Mesenchymal stem cell (in vitro differentiated cells and primary cell): ENCODE results near the gene CLCNKB.

Source experiments
- DNase-seq: peaks from one replicate; pipeline ENCODE4 v3.0.0-alpha.2; 2013
- H2AFZ ChIP-seq: one replicate; pipeline ENCODE4 v1.6.1; 2013; ENCODE audit warnings: low read depth, mild to moderate bottlenecking, control low read depth, inconsistent platforms, low read length, moderate library complexity
- H2AK5ac ChIP-seq: 2 replicates; pipeline ENCODE4 v1.6.1; 2013; ENCODE audit warnings: low read length, moderate library complexity, mild to moderate bottlenecking, inconsistent platforms; ENCODE audit not compliant: severe bottlenecking
- H2BK120ac ChIP-seq: one replicate; pipeline ENCODE4 v1.6.1; 2013; ENCODE audit warnings: low read depth, mild to moderate bottlenecking, inconsistent platforms, low read length, moderate library complexity
- H2BK12ac ChIP-seq, 2 experiments: one replicate each; pipeline ENCODE4 v1.6.1; 2013; ENCODE audit warnings: inconsistent platforms in 2 of 2, low read length in 2 of 2, mild to moderate bottlenecking in 2 of 2, moderate library complexity in 2 of 2, control low read depth in 1 of 2
- H2BK15ac ChIP-seq: one replicate; pipeline ENCODE4 v1.6.1; 2013; ENCODE audit warnings: mild to moderate bottlenecking, low read depth, inconsistent platforms; ENCODE audit not compliant: poor library complexity, severe bottlenecking
- H2BK5ac ChIP-seq: 2 replicates; pipeline ENCODE4 v1.6.1; 2013; ENCODE audit warnings: low read depth, mild to moderate bottlenecking, low read length, control low read depth, inconsistent platforms; ENCODE audit not compliant: poor library complexity, severe bottlenecking
- H3K14ac ChIP-seq, 2 experiments: one replicate each; pipeline ENCODE4 v1.6.1; 2013; ENCODE audit warnings: inconsistent platforms in 2 of 2, low read length in 2 of 2, control low read depth in 1 of 2, mild to moderate bottlenecking in 1 of 2, moderate library complexity in 1 of 2
- H3K18ac ChIP-seq, 2 experiments: one replicate each; pipeline ENCODE4 v1.6.1; 2013; ENCODE audit warnings: inconsistent platforms in 2 of 2, low read length in 2 of 2, control low read depth in 1 of 2, low read depth in 1 of 2, mild to moderate bottlenecking in 1 of 2
- H3K23ac ChIP-seq, 2 experiments: one replicate each; pipeline ENCODE4 v1.6.1; 2013; ENCODE audit warnings: inconsistent platforms in 2 of 2, low read length in 2 of 2, mild to moderate bottlenecking in 2 of 2, moderate library complexity in 2 of 2, control low read depth in 1 of 2
- H3K27ac ChIP-seq: 2 replicates; pipeline ENCODE4 v1.5.1; 2013; ENCODE audit warnings: mild to moderate bottlenecking, moderate library complexity, low read length, control low read depth, inconsistent platforms; ENCODE audit not compliant: poor library complexity, severe bottlenecking
- H3K27me3 ChIP-seq, 2 experiments: 2 replicates each; pipeline versions ENCODE4 v1.6.1 to v1.7.0; 2013; ENCODE audit warnings: low read length in 2 of 2, mild to moderate bottlenecking in 2 of 2, moderate library complexity in 2 of 2, control low read depth in 1 of 2, inconsistent platforms in 1 of 2; ENCODE audit not compliant: control insufficient read depth in 1 of 2, insufficient read depth in 1 of 2
- H3K36me3 ChIP-seq, 2 experiments: 2 replicates each; pipeline versions ENCODE4 v1.6.1 to v1.7.0; 2013; ENCODE audit warnings: low read length in 2 of 2, control low read depth in 1 of 2, inconsistent platforms in 1 of 2, low read depth in 1 of 2, mild to moderate bottlenecking in 1 of 2; ENCODE audit not compliant: insufficient read depth in 2 of 2, control insufficient read depth in 1 of 2
- H3K4ac ChIP-seq, 2 experiments: one replicate each; pipeline ENCODE4 v1.6.1; 2013; ENCODE audit warnings: inconsistent platforms in 2 of 2, low read length in 2 of 2, mild to moderate bottlenecking in 2 of 2, moderate library complexity in 2 of 2, control low read depth in 1 of 2, low read depth in 1 of 2
- H3K4me1 ChIP-seq: 2 replicates; pipeline ENCODE4 v1.6.1; 2013; ENCODE audit warnings: low read depth, low read length, control low read depth; ENCODE audit not compliant: control insufficient read depth, insufficient read depth
- H3K4me2 ChIP-seq: 2 replicates; pipeline ENCODE4 v1.6.1; 2013; ENCODE audit warnings: low read length, mild to moderate bottlenecking, inconsistent platforms; ENCODE audit not compliant: poor library complexity, severe bottlenecking
- H3K4me3 ChIP-seq, 2 experiments: 2 replicates each; pipeline versions ENCODE4 v1.5.1 to v1.7.0; 2013; ENCODE audit warnings: low read length in 2 of 2, mild to moderate bottlenecking in 2 of 2, control low read depth in 1 of 2, low read depth in 1 of 2; ENCODE audit not compliant: insufficient read depth in 1 of 2
- H3K79me1 ChIP-seq: replicated peaks from 2 replicates; pipeline ENCODE4 v1.6.1; 2013; ENCODE audit warnings: mild to moderate bottlenecking, control low read depth, low read length, inconsistent platforms; ENCODE audit not compliant: poor library complexity, severe bottlenecking
- H3K9ac ChIP-seq: 2 replicates; pipeline ENCODE4 v1.7.0; 2013; ENCODE audit warnings: mild to moderate bottlenecking, low read length, moderate library complexity
- H3K9me3 ChIP-seq: 2 replicates; pipeline ENCODE4 v1.7.0; 2013; ENCODE audit warnings: mild to moderate bottlenecking, low read length; ENCODE audit not compliant: control insufficient read depth
- H4K8ac ChIP-seq: one replicate; pipeline ENCODE4 v1.6.1; 2013; ENCODE audit warnings: inconsistent platforms, mild to moderate bottlenecking, low read length, moderate library complexity
- H4K91ac ChIP-seq: one replicate; pipeline ENCODE4 v1.6.1; 2013; ENCODE audit warnings: mild to moderate bottlenecking, low read length, inconsistent platforms
- WGBS: methylation state at CpG from one replicate; pipeline ENCODE4 v1.1.7; 2013; ENCODE audit warnings: mixed read lengths; 5-methylcytosine and 5-hydroxymethylcytosine counted together

CLCNKB gene

DNA sequence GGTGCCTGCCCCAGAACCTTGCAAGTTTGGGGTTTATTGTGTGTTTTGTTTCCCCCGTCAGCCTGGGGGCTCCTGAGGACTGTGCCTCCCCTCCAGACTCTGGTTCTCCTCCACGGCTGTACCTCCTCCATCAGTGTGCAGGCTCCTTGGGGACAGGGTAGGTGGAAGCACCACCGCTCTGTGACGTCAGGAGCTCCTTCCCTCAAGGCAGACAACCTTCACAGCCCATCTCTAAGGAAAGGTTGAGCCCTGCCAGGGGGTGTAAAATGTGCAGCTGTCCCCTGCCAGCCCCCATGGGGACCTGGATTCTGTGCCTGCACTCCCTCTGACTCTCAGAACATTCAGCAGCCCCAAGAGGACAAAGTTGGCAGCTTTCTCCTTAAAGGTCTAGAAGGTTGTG, 25.3 kb upstream of the CLCNKB start:
- DNase-seq: no peak
- Histone ChIP-seq H2BK15ac (peak overlapping the region; percentile 12), H2BK120ac (peak overlapping the region; percentile 6), H3K36me3 (no peaks in the 10 kb centered on the region), H4K8ac (peak overlapping the region; percentile 67), H2AK5ac (no peak overlapping the region), H3K27me3 (no peaks in the 10 kb centered on the region), H3K4ac (peak overlapping the region; percentile 73 to 85), H4K91ac (peak overlapping the region; percentile 93), H3K79me1 (no peaks in the 10 kb centered on the region), H3K4me2 (no peak overlapping the region), H3K4me3 (peak overlapping the region in 1 of 2 experiments; percentile 76), H3K27ac (no peak overlapping the region), H3K14ac (no peak overlapping the region), H2BK5ac (no peak overlapping the region), H3K18ac (peak overlapping the region; percentile 78 to 94), H3K9ac (peak overlapping the region; percentile 86), H2BK12ac (peak overlapping the region; percentile 34 to 79), H3K9me3 (no peaks in the 10 kb centered on the region), H2AFZ (no peak overlapping the region), H3K4me1 (peaks cover 40% of the 10 kb centered on the region), H3K23ac (peak overlapping the region in 1 of 2 experiments; percentile 42)
- WGBS: 38% methylated on average over 4 of the region's 4 CpGs

DNA sequence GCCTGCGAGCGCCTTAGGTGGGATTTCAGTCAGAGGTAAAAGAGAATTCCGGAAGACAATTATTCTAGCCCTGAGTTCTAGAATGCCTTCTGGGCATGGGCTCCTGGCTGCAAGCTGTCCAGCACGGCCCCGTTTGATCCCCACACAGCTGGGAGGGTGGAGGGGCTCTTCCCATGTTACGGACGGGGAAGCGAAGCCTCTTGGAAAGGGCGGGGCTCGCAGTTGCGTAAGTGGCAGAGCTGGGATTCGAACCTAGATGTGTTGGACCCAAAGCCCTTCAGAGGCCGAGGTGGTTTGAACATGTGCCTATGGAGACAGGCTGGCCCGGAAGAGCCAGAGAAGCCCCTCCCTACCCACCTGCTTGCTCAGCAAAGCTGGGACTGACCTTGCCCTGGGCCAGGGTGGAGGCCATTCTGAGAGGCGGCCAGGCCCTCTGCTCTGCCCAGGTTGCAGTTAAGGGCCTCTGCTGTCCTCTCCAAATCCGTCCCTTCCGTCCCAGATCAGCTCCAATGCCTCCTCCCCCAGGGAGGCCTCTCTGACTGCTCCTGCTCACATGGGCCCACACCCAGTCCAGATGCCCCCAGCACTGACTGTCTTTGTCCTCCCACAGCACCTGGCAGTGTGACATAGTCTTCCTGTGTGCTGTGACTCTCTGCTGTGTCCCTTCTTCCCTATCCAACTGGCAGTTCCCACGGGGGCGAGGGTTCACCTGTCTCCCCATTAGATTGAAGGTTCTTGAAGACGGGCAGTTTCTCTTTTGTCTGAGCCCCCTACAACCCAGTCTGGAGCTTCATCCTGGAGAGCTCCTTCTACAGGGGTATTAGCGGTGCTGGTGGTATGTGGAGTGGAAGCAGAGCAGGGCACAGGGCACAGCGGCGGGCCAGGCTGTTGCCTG, 24.6 kb upstream of the CLCNKB start:
- Histone ChIP-seq H3K14ac (peak overlapping the region in 1 of 2 experiments; percentile 11), H4K8ac (peak overlapping the region; percentile 67), H2BK15ac (peak overlapping the region; percentile 55), H3K18ac (peak overlapping the region; percentile 78 to 80), H3K4me1 (peaks cover 37% of the 10 kb centered on the region), H3K27me3 (no peaks in the 10 kb centered on the region), H2BK120ac (peak overlapping the region; percentile 29), H3K9me3 (no peaks in the 10 kb centered on the region), H3K23ac (no peak overlapping the region), H2BK12ac (peak overlapping the region; percentile 40 to 81), H3K4ac (peak overlapping the region in 1 of 2 experiments; percentile 85), H3K36me3 (no peaks in the 10 kb centered on the region), H3K9ac (peak overlapping the region; percentile 86), H3K4me3 (peak overlapping the region in 1 of 2 experiments; percentile 76), H4K91ac (peak overlapping the region; percentile 93), H2BK5ac (no peak overlapping the region), H3K4me2 (no peak overlapping the region), H2AFZ (no peak overlapping the region), H3K79me1 (no peaks in the 10 kb centered on the region), H3K27ac (no peak overlapping the region), H2AK5ac (no peak overlapping the region)
- 93% methylated on average over 23 of the region's 23 CpGs for WGBS
- no peak for DNase-seq

DNA sequence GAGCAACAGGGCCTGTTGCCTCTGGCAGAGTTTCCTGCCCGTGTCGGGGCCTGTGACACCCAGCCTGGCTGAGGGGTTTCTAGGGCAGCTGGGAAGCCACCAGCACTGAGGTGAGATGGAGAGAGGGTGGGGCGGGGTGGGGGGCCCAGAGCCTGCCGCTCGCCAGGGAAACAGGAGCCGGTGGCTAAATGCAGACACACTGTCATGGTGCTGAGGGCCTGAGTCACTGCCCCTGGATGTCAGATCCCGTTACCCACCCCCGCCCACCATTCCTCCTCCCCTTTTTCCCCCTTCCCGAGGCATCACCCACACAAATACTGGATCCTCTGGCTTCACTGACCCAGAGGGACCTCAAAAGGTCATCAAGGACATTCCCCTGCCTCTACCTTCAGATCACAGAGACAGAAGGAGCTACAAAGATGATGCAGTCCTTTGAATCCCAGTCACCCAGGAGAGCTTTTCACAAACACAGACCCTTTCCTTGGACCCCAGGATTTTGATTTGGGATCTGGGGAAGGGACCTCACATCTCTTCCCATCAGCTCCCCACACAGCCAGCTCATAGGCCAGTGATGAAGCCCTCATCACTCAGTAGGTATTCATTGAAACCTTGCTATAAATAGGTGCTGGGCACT, 23.8 kb upstream of the CLCNKB start:
- H3K4ac ChIP-seq: no peak overlapping the region
- no peaks in the 10 kb centered on the region for H3K9me3 ChIP-seq
- H4K91ac ChIP-seq: no peak overlapping the region
- H2BK15ac ChIP-seq: no peak overlapping the region
- H3K4me2 ChIP-seq: no peak overlapping the region
- H3K4me3 ChIP-seq: no peak overlapping the region
- H3K27me3 ChIP-seq: peaks cover 0 to 1% of the 10 kb centered on the region in 2 experiments
- peaks cover 37% of the 10 kb centered on the region for H3K4me1 ChIP-seq
- H3K23ac ChIP-seq: no peak overlapping the region
- peak overlapping the region in 1 of 2 experiments; percentile 49 for H2BK12ac ChIP-seq
- peak overlapping the region in 1 of 2 experiments; percentile 11 for H3K14ac ChIP-seq
- no peak overlapping the region for H2AK5ac ChIP-seq
- H2AFZ ChIP-seq: no peak overlapping the region
- H2BK120ac ChIP-seq: peak overlapping the region; percentile 29
- peak overlapping the region; percentile 55 to 80 for H3K18ac ChIP-seq
- H2BK5ac ChIP-seq: no peak overlapping the region
- H4K8ac ChIP-seq: peak overlapping the region; percentile 55
- no peaks in the 10 kb centered on the region for H3K36me3 ChIP-seq
- DNase-seq: peak; percentile 86
- 22% methylated on average over 5 of the region's 9 CpGs for WGBS
- H3K79me1 ChIP-seq: no peaks in the 10 kb centered on the region
- H3K27ac ChIP-seq: no peak overlapping the region
- peak overlapping the region; percentile 45 for H3K9ac ChIP-seq

DNA sequence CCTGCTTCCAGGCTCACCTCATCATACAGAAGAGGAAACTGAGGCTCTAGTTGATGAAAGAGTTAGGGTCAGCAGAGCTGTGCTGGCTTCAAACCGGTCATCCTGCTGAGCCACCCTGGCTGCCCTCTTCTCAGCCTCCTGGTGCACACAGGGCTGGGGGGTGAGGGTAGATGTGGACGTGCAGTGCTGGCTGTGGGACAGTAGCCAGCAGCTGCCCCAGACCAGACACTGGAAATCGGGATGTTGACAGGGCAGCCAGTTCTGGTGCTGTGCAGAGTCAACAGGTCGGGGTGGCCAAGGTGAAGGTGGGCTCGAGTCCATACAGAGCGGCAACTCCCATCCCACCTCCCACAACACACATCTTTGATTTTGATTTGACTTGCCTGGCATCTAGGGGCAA, 23.3 kb upstream of the CLCNKB start:
- no peak overlapping the region for H3K27ac ChIP-seq
- H2BK12ac ChIP-seq: peak overlapping the region in 1 of 2 experiments; percentile 41
- H3K4me2 ChIP-seq: no peak overlapping the region
- H3K27me3 ChIP-seq: peaks cover 0 to 4% of the 10 kb centered on the region in 2 experiments
- H3K23ac ChIP-seq: no peak overlapping the region
- H2BK5ac ChIP-seq: no peak overlapping the region
- peak overlapping the region in 1 of 2 experiments; percentile 53 for H3K4ac ChIP-seq
- DNase-seq: no peak
- H2BK120ac ChIP-seq: no peak overlapping the region
- H3K9me3 ChIP-seq: no peaks in the 10 kb centered on the region
- no peaks in the 10 kb centered on the region for H3K36me3 ChIP-seq
- peak overlapping the region; percentile 29 for H4K8ac ChIP-seq
- H3K9ac ChIP-seq: no peak overlapping the region
- H3K14ac ChIP-seq: peak overlapping the region in 1 of 2 experiments; percentile 67
- H2AFZ ChIP-seq: no peak overlapping the region
- peak overlapping the region; percentile 74 for H4K91ac ChIP-seq
- H2AK5ac ChIP-seq: no peak overlapping the region
- H3K4me3 ChIP-seq: no peak overlapping the region
- H3K4me1 ChIP-seq: peaks cover 36% of the 10 kb centered on the region
- 90% methylated on average over 6 of the region's 6 CpGs for WGBS
- H3K79me1 ChIP-seq: no peaks in the 10 kb centered on the region
- no peak overlapping the region for H3K18ac ChIP-seq
- peak overlapping the region; percentile 4 for H2BK15ac ChIP-seq
